Endothelial cell of umbilical vein (primary cell): Measurements from ENCODE around the gene CHD9. TPM values are rescaled to one million over a fixed set of nuclear protein-coding genes. Genes with fewer than 3 reads are reported as not detected.

Source experiments
- BruUV-seq: library from RNA; stranded (reverse); fragments of 400-500 nt; replicated peaks from 2 replicates; lab custom pipeline; 2021; lab: Mats Ljungman, UMichigan
- CTCF ChIA-PET: fragments of 300-600, 350-600 bp; sonication (Branson Sonifier 250); formaldehyde crosslinking; loops from one replicate; lab custom pipeline; 2021; ENCODE audit warnings: antibody characterized with exemption, inconsistent platforms; lab: Charles Lee
- POLR2A ChIA-PET: fragments of 300-600, 350-600 bp; sonication (Branson Sonifier 250); formaldehyde crosslinking; loops from one replicate; lab custom pipeline; 2021; ENCODE audit warnings: antibody characterized with exemption, inconsistent platforms; lab: Charles Lee
- DNase-seq: peaks from one replicate; pipeline ENCODE4 v3.0.0-alpha.2; 2011; ENCODE audit warnings: low read depth, low spot score
- FAIRE-seq: peaks from 2 replicates; lab custom pipeline; 2011; peaks lifted over from hg19 to GRCh38; lab: Jason Lieb, UNC
- H2AFZ ChIP-seq: 2 replicates; pipeline ENCODE4 v1.6.0; 2012; ENCODE audit warnings: low read depth, low read length, control low read depth, inconsistent platforms
- H3K27ac ChIP-seq: 2 replicates; pipeline ENCODE4 v1.5.1; 2011; ENCODE audit warnings: low read depth, mild to moderate bottlenecking, control low read depth, low read length, moderate library complexity; ENCODE audit not compliant: insufficient read depth
- H3K27me3 ChIP-seq, 2 experiments: 2 replicates each; pipeline versions ENCODE4 v1.6.0 to v1.6.1; 2011; ENCODE audit warnings: low read length in 2 of 2, mixed read lengths in 1 of 2; ENCODE audit not compliant: control insufficient read depth in 2 of 2, insufficient read depth in 2 of 2
- H3K36me3 ChIP-seq, 2 experiments: 2 replicates in 1 of 2; 3 replicates in 1 of 2; pipeline ENCODE4 v1.5.1; 2011; ENCODE audit warnings: low read length in 2 of 2, mild to moderate bottlenecking in 1 of 2, moderate library complexity in 1 of 2; ENCODE audit not compliant: control insufficient read depth in 2 of 2, insufficient read depth in 2 of 2; ENCODE audit errors: extremely low read depth in 1 of 2
- H3K4me1 ChIP-seq: 3 replicates; pipeline ENCODE4 v1.5.1; 2011; ENCODE audit warnings: mild to moderate bottlenecking, low read length; ENCODE audit not compliant: control insufficient read depth, insufficient read depth; ENCODE audit errors: extremely low read depth
- H3K4me2 ChIP-seq: 2 replicates; pipeline ENCODE4 v1.6.1; 2011; ENCODE audit warnings: low read length, control low read depth, mixed read lengths; ENCODE audit not compliant: insufficient read depth
- H3K4me3 ChIP-seq, 3 experiments: fragments of 200-600 bp in 1 of 3; sonication (generic), shearing (Covaris generic) in 1 of 3; replicated peaks in 1 of 3; 2 replicates each; pipeline ENCODE4 v1.5.1; 2011 to 2016; ENCODE audit warnings: control low read depth in 3 of 3, low read length in 3 of 3, mild to moderate bottlenecking in 2 of 3, inconsistent platforms in 1 of 3, low read depth in 1 of 3, moderate library complexity in 1 of 3; ENCODE audit not compliant: insufficient read depth in 1 of 3
- H3K79me2 ChIP-seq: 2 replicates; pipeline ENCODE4 v1.6.0; 2012; ENCODE audit warnings: low read length, inconsistent platforms; ENCODE audit not compliant: control insufficient read depth, insufficient read depth
- H3K9ac ChIP-seq: replicated peaks from 2 replicates; pipeline ENCODE3; 2011; ENCODE audit warnings: low read length, control low read depth; ENCODE audit not compliant: insufficient read depth; ENCODE audit errors: extremely low read depth
- H3K9me1 ChIP-seq: replicated peaks from 3 replicates; pipeline ENCODE4 v1.6.0; 2011; ENCODE audit warnings: mild to moderate bottlenecking, low read length; ENCODE audit not compliant: control insufficient read depth, insufficient read depth; ENCODE audit errors: extremely low read depth
- H3K9me3 ChIP-seq: replicated peaks from 2 replicates; pipeline ENCODE4 v1.5.1; 2012; ENCODE audit warnings: low read length, inconsistent platforms; ENCODE audit not compliant: control insufficient read depth, insufficient read depth
- H4K20me1 ChIP-seq: replicated peaks from 2 replicates; pipeline ENCODE3; 2011; ENCODE audit warnings: mild to moderate bottlenecking, low read length; ENCODE audit not compliant: control insufficient read depth, insufficient read depth; ENCODE audit errors: extremely low read depth
- EZH2 ChIP-seq: IDR thresholded peaks from 2 replicates; pipeline ENCODE4 v1.6.1; 2012; ENCODE audit warnings: borderline replicate concordance, low read depth, mild to moderate bottlenecking, moderate library complexity, low read length, inconsistent platforms; ENCODE audit not compliant: severe bottlenecking
- FOS ChIP-seq: IDR thresholded peaks from 2 replicates; pipeline ENCODE4 v1.6.1; 2011; ENCODE audit warnings: mild to moderate bottlenecking, low read length, moderate library complexity, borderline replicate concordance; ENCODE audit not compliant: insufficient read depth
- GATA2 ChIP-seq: IDR thresholded peaks from 2 replicates; pipeline ENCODE4 v1.7.0; 2011; ENCODE audit warnings: low read depth, mild to moderate bottlenecking, moderate library complexity, mixed read lengths, low read length; ENCODE audit not compliant: insufficient read length, insufficient read depth
- JUN ChIP-seq: IDR thresholded peaks from 2 replicates; pipeline ENCODE4 v1.6.1; 2011; ENCODE audit warnings: borderline replicate concordance, low read depth; ENCODE audit not compliant: insufficient read length, insufficient read depth
- MYC ChIP-seq: IDR thresholded peaks from one replicate; pipeline ENCODE4 v1.6.1; 2011; ENCODE audit warnings: mild to moderate bottlenecking, low read depth, low read length
- POLR2A ChIP-seq: IDR thresholded peaks from 2 replicates; pipeline ENCODE4 v1.6.1; 2012; ENCODE audit warnings: low read depth, mild to moderate bottlenecking, control low read depth, low read length
- POLR2AphosphoS5 ChIP-seq: IDR thresholded peaks from 2 replicates; pipeline ENCODE4 v1.6.1; 2012; ENCODE audit warnings: low read depth, mild to moderate bottlenecking, control low read depth, low read length, moderate library complexity; ENCODE audit not compliant: insufficient read depth
- dilution Hi-C: fragments of 300-500 bp; cut with MboI; formaldehyde crosslinking; loops from one replicate; pipeline ENCODE4 v1.15.0; 2019; ENCODE audit warnings: low sequenced_read_pairs; ENCODE audit not compliant: extremely low pct_ligation_motif_present
- intact Hi-C: fragments of 100-400 bp; cut with micrococcal nuclease; formaldehyde crosslinking; loops from one replicate; pipeline ENCODE4 v1.10.0; 2022
- polyA plus RNA-seq, 4 experiments: library from polyadenylated mRNA; depleted of rRNA in 3 of 4; stranded (reverse) in 3 of 4; unstranded in 1 of 4; fragments of >200 nt; gene quantifications; 2 replicates each; pipeline versions ENCODE4 v1.2.1 to v1.2.3, GENCODE V29; 2011 to 2012; ENCODE audit warnings: missing spikeins in 1 of 4
- total RNA-seq: library from RNA; stranded (reverse); gene quantifications from 2 replicates; pipeline ENCODE4 v1.2.3, GENCODE V29; 2021
- TF ChIP-seq, protein P1 (sequence below), 2 donors: IDR thresholded peaks; 1 replicate in 1 of 2; 2 replicates in 1 of 2; pipeline ENCODE4 v1.5.1; 2011; ENCODE audit warnings: low read length in 2 of 2, mild to moderate bottlenecking in 2 of 2, moderate library complexity in 2 of 2, control low read depth in 1 of 2, inconsistent platforms in 1 of 2, low read depth in 1 of 2; ENCODE audit not compliant: insufficient read depth in 1 of 2; ENCODE audit errors: extremely low read depth in 1 of 2
- TF ChIP-seq, protein P2 (sequence below): IDR thresholded peaks from 2 replicates; pipeline ENCODE4 v1.6.1; 2011; ENCODE audit not compliant: insufficient read depth, insufficient read length

Gene CHD9
- total and polyA plus RNA-seq, 2 donors (not counting 3 experiments of a cell fraction or from before 2014, with no cell fraction given), result 9.9 to 59.2 TPM

DNA sequence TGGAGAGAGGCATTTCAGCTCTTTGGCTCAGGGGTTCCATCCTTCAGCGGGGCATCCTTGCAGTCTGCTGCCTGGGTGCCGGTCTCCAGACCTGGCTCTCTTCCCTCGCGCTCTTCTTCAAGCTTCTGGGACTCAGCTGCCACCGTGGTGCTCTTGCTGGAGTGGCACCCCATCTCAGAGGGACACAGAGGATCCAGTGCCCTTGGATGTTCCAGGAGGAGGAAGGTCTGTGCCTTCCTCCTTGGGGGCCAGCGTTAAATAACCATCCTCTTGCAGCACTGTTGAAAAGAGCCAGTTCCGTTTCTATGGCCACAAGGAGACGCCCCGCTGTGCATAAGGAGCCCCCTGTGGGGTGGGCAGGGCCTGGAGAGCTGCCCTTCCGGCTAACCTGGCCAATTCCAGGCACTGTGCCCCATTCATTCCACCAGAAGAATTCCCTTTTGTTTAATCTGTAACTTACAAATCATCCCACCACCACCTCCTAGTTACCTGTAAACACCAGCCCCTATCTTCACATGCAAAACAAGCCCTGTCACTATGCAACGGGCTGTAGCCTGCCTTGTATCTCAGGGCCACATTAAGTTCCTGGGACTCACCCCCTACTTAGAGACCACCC, 10.7 kb upstream of the CHD9 start:
- H3K4me2 ChIP-seq, result no peak overlapping the region
- H3K9me3 ChIP-seq, result no peaks in the 10 kb centered on the region
- intact Hi-C loops (no loop called here), dilution Hi-C loops (no loop called here)
- H3K4me3 ChIP-seq, result no peak overlapping the region
- H3K4me1 ChIP-seq, result peaks cover 5% of the 10 kb centered on the region
- no peaks in the 10 kb centered on the region for H4K20me1 ChIP-seq
- ChIA-PET CTCF (interaction anchor here (1.3 kb wide), 1 partner anchor 21 kb away, joined by 3 read pairs; no protein-coding TSS in a partner anchor), POLR2A (no interaction called here)
- H3K36me3 ChIP-seq, result no peaks in the 10 kb centered on the region
- BruUV-seq, result no TSS peak
- H2AFZ ChIP-seq, result no peak overlapping the region
- TF ChIP-seq EZH2 (no peak), FOS (no peak), JUN (no peak)
- no peak overlapping the region for H3K27ac ChIP-seq
- no peak overlapping the region for H3K9ac ChIP-seq
- DNase-seq, result no peak
- no peaks in the 10 kb centered on the region for H3K79me2 ChIP-seq
- H3K27me3 ChIP-seq, result peaks cover 23 to 39% of the 10 kb centered on the region in 2 experiments
- no peak for FAIRE-seq
- no peaks in the 10 kb centered on the region for H3K9me1 ChIP-seq

DNA sequence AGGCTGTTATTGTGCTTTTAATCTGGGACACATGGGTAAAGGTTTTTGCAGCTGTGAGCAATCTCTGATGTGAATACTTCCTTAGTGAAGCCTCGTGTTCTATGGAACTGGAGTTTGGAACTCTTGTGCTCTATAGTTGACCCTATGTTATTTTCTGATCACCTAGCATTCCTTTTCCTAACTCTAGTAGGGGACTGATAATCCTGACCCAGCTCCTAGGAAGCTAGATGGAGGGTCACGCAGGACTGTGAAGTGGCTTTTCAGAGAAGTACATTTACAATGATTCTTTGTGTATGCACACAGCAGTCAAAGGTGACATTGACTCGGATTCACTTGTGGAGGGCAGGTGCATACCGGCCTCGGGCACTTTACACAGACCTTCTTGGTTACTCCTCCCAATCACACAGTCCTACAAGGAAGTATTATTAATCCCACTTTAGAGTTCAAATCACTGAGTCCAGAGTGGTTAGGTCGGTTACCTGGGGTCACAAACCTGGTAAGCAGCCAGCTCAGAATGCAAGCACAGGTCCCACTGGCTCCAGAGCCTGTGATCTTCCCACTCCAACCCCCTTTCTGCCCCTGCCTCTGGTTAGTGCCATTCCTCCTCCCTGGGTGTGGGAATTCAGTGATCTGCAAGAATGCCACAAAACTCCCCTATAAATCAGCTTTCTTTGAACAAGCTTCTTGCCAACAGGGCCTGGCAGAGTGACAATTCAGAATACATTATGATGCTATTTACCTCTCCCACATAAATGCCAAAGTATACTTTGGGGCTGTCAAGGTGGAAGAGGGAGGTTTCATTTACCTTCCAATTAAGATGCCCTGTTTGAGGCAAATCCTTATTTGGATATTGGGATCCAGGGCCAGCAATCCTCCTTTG, 9.2 kb upstream of the CHD9 start:
- no peaks in the 10 kb centered on the region for H4K20me1 ChIP-seq
- H3K4me1 ChIP-seq, result peaks cover 5% of the 10 kb centered on the region
- no peak overlapping the region for H3K4me2 ChIP-seq
- dilution Hi-C loops, result no loop called here
- no peaks in the 10 kb centered on the region for H3K36me3 ChIP-seq
- intact Hi-C loops, result no loop called here
- POLR2A ChIA-PET, result no interaction called here
- no peak overlapping the region for H2AFZ ChIP-seq
- H3K9me1 ChIP-seq, result no peaks in the 10 kb centered on the region
- H3K9me3 ChIP-seq, result no peaks in the 10 kb centered on the region
- CTCF ChIA-PET, result interaction anchor here (1.3 kb wide), 1 partner anchor 23 kb away, joined by 3 read pairs; no protein-coding TSS in a partner anchor
- no peak for FAIRE-seq
- TF ChIP-seq EZH2 (no peak), GATA2 (no peak), POLR2A (no peak), JUN (no peak), FOS (no peak), POLR2AphosphoS5 (no peak), MYC (no peak)
- TF ChIP-seq, protein P1, sequence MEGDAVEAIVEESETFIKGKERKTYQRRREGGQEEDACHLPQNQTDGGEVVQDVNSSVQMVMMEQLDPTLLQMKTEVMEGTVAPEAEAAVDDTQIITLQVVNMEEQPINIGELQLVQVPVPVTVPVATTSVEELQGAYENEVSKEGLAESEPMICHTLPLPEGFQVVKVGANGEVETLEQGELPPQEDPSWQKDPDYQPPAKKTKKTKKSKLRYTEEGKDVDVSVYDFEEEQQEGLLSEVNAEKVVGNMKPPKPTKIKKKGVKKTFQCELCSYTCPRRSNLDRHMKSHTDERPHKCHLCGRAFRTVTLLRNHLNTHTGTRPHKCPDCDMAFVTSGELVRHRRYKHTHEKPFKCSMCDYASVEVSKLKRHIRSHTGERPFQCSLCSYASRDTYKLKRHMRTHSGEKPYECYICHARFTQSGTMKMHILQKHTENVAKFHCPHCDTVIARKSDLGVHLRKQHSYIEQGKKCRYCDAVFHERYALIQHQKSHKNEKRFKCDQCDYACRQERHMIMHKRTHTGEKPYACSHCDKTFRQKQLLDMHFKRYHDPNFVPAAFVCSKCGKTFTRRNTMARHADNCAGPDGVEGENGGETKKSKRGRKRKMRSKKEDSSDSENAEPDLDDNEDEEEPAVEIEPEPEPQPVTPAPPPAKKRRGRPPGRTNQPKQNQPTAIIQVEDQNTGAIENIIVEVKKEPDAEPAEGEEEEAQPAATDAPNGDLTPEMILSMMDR (IDR thresholded peaks at IDR 0.05; ENCODE audit: extremely low read depth in 1 of 2, insufficient read depth in 1 of 2, low read depth in 1 of 2, low read length in 2 of 2), result no peak
- TF ChIP-seq, protein P2, sequence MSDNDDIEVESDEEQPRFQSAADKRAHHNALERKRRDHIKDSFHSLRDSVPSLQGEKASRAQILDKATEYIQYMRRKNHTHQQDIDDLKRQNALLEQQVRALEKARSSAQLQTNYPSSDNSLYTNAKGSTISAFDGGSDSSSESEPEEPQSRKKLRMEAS, result no peak
- H3K4me3 ChIP-seq, result no peak overlapping the region
- no peak overlapping the region for H3K9ac ChIP-seq
- no peaks in the 10 kb centered on the region for H3K79me2 ChIP-seq
- BruUV-seq, result no TSS peak
- H3K27me3 ChIP-seq, result peaks cover 22 to 39% of the 10 kb centered on the region in 2 experiments
- DNase-seq, result no peak
- H3K27ac ChIP-seq, result no peak overlapping the region
